Spleen (tissue), 11 donors: ENCODE data around the gene MFSD6L. TPM values are rescaled to one million over a fixed set of nuclear protein-coding genes. Genes with fewer than 3 reads are reported as not detected.
A peak's percentile ranks its signal among the peaks of the same experiment; 100 is the strongest.

Experiments used
- DNase-seq: peaks from one replicate; pipeline ENCODE4 v3.0.0-alpha.2; 2020
- H3K27ac ChIP-seq, 8 donors: fragments of 200-600 bp; sonication (generic) in 7 of 8; 1 replicate in 4 of 8; 2 replicates in 4 of 8; pipeline versions ENCODE4 v1.5.0 to v1.8.0; 2016 to 2021; ENCODE audit warnings: inconsistent platforms in 4 of 8, mild to moderate bottlenecking in 4 of 8, moderate library complexity in 1 of 8
- H3K27me3 ChIP-seq, 7 donors: fragments of 200-600 bp; sonication (generic) in 6 of 7; replicated peaks in 1 of 7; 1 replicate in 4 of 7; 2 replicates in 3 of 7; pipeline versions ENCODE4 v1.5.0 to v1.8.0; 2016 to 2021; ENCODE audit warnings: inconsistent platforms in 3 of 7, mild to moderate bottlenecking in 1 of 7
- H3K36me3 ChIP-seq, 6 donors: fragments of 200-600 bp; sonication (generic) in 5 of 6; 1 replicate in 4 of 6; 2 replicates in 2 of 6; pipeline versions ENCODE4 v1.5.0 to v1.8.0; 2016 to 2021; ENCODE audit warnings: inconsistent platforms in 2 of 6
- H3K4me1 ChIP-seq, 6 donors: fragments of 200-600 bp; sonication (generic) in 5 of 6; 1 replicate in 3 of 6; 2 replicates in 3 of 6; pipeline versions ENCODE4 v1.5.0 to v1.8.0; 2016 to 2021; ENCODE audit warnings: inconsistent platforms in 3 of 6
- H3K4me3 ChIP-seq, 8 donors: fragments of 200-600 bp; sonication (generic) in 7 of 8; 1 replicate in 4 of 8; 2 replicates in 4 of 8; pipeline versions ENCODE4 v1.5.0 to v1.8.0; 2016 to 2021; ENCODE audit warnings: inconsistent platforms in 4 of 8, mild to moderate bottlenecking in 4 of 8, moderate library complexity in 2 of 8
- H3K9me3 ChIP-seq, 8 donors: fragments of 200-600 bp; sonication (generic) in 7 of 8; 1 replicate in 4 of 8; 2 replicates in 4 of 8; pipeline versions ENCODE4 v1.5.0 to v1.8.0; 2016 to 2021; ENCODE audit warnings: inconsistent platforms in 4 of 8
- CTCF ChIP-seq, 11 experiments: fragments of 200-600 bp in 7 of 11; fragments of 450-650 bp in 4 of 11; sonication (generic) in 4 of 11; IDR thresholded peaks in 8 of 11; conservative IDR thresholded peaks in 3 of 11; 1 replicate in 7 of 11; 2 replicates in 4 of 11; pipeline versions ENCODE4 v1.4.0 to v1.8.0; 2016 to 2021; ENCODE audit warnings: antibody characterized with exemption in 11 of 11, inconsistent platforms in 4 of 11, mild to moderate bottlenecking in 1 of 11
- POLR2A ChIP-seq, 3 donors: fragments of 450-650 bp; IDR thresholded peaks; one replicate each; pipeline ENCODE4 v1.5.1; 2017; ENCODE audit warnings: antibody characterized with exemption in 3 of 3, mild to moderate bottlenecking in 1 of 3
- POLR2AphosphoS5 ChIP-seq, 3 donors: sonication (generic); formaldehyde crosslinking; IDR thresholded peaks; one replicate each; pipeline ENCODE4 v1.5.1; 2017; ENCODE audit warnings: antibody characterized with exemption in 3 of 3
- WGBS, 5 donors: extraction: QIAGEN DNeasy Blood & Tissue Kit in 3 of 5; methylation state at CpG; one replicate each; pipeline versions ENCODE4 v1.1.5 to v1.1.7; 2013 to 2018; 5-methylcytosine and 5-hydroxymethylcytosine counted together
- intact Hi-C: fragments of 100-400 bp; cut with DNase I; formaldehyde crosslinking; loops from one replicate; pipeline ENCODE4 v1.15.0; 2023; ENCODE audit warnings: low total_unique reads
- polyA plus RNA-seq, 3 donors: library from polyadenylated mRNA; stranded (reverse); fragments of 200-250 nt; gene quantifications; one replicate each; pipeline ENCODE4 v1.2.1, GENCODE V29; 2013
- total RNA-seq, 7 donors: library from RNA; depleted of rRNA in 3 of 7; stranded (reverse); fragments of >200 nt in 3 of 7; fragmentation: NEBNext Ultra II Directional in 4 of 7; extraction: Animal tissue kit (Norgen Biotek cat#: 25700) in 4 of 7; gene quantifications; one replicate each; pipeline versions ENCODE4 v1.1.0 to v1.2.1, GENCODE V29; 2016 to 2021
- donor health status: healthy with polysubstance abuse.
- donor health status: DM: no; HTN: no; CAD: no; lungs with moderate emphysema.
- donor health status: DM: no; HTN: no; CAD: no.
- donor health status: Bipolar disorder and iron deficiency.
- donor health status: healthy.
- donor health status: DM: no; HTN: no; CAD: no.
- donor health status: DM: yes; HTN: yes; CAD: no.

MFSD6L gene
- total and polyA plus RNA-seq, 10 donors = 0.12 to 1.0 (median 0.37) TPM

- Histone ChIP-seq H3K36me3 (peaks cover 0 to 14% (median 0%) of the 10 kb centered on the region in 6 donors), H3K27ac (no peak overlapping the region), H3K4me3 (no peak overlapping the region), H3K4me1 (peaks cover 0 to 24% (median 7%) of the 10 kb centered on the region in 6 donors), H3K9me3 (no peaks in the 10 kb centered on the region), H3K27me3 (peaks cover 0 to 14% (median 0%) of the 10 kb centered on the region in 7 donors)
- no peak for DNase-seq
- intact Hi-C loops = no loop called here
- 83 to 88% (median 87%) methylated on average over 14 to 23 of the region's 23 CpGs for WGBS, 5 donors
- no peak for TF ChIP-seq POLR2A (IDR thresholded peaks at IDR 0.05)
- no peak for TF ChIP-seq CTCF (IDR thresholded peaks at IDR 0.05 in 8 of 11, conservative IDR thresholded peaks at IDR 0.05 in 3 of 11)
- no peak for TF ChIP-seq POLR2AphosphoS5 (IDR thresholded peaks at IDR 0.05)
Measured at GRCh38 chr17:8798176-8798845, 854 bp downstream of the MFSD6L start.

- peaks cover 0 to 24% (median 7%) of the 10 kb centered on the region in 6 donors for H3K4me1 ChIP-seq
- H3K36me3 ChIP-seq = peaks cover 0 to 8% (median 0%) of the 10 kb centered on the region in 6 donors
- intact Hi-C loops = no loop called here
- H3K27me3 ChIP-seq = peaks cover 0 to 14% (median 0%) of the 10 kb centered on the region in 7 donors
- no peak overlapping the region for H3K27ac ChIP-seq
- H3K9me3 ChIP-seq = no peaks in the 10 kb centered on the region
- DNase-seq = no peak
- 75 to 88% (median 85%) methylated on average over 5 to 14 of the region's 14 CpGs for WGBS, 5 donors
- TF ChIP-seq POLR2A (IDR thresholded peaks at IDR 0.05) (no peak), CTCF (IDR thresholded peaks at IDR 0.05 in 8 of 11, conservative IDR thresholded peaks at IDR 0.05 in 3 of 11) (no peak), POLR2AphosphoS5 (IDR thresholded peaks at IDR 0.05) (no peak)
- no peak overlapping the region for H3K4me3 ChIP-seq
Measured at GRCh38 chr17:8797621-8798175, 1.5 kb downstream of the MFSD6L start.

GRCh38 chr17:8794636-8795035 lies 4.5 kb downstream of the MFSD6L start:
- 20 to 64% (median 33%) methylated on average over 7 of the region's 7 CpGs for WGBS, 5 donors
- peak overlapping the region in 6 of 8 donors; percentile 35 to 81 (median 68) for H3K27ac ChIP-seq
- intact Hi-C loops = no loop called here

More at GRCh38 chr17:8794636-8795035, 4.5 kb downstream of the MFSD6L start:
- H3K4me1 ChIP-seq = peaks cover 0 to 24% (median 7%) of the 10 kb centered on the region in 6 donors
- H3K27me3 ChIP-seq = peaks cover 0 to 16% (median 0%) of the 10 kb centered on the region in 7 donors
- peaks cover 0 to 14% (median 10%) of the 10 kb centered on the region in 8 donors for H3K9me3 ChIP-seq
- TF ChIP-seq POLR2AphosphoS5 (IDR thresholded peaks at IDR 0.05) (no peak), CTCF (IDR thresholded peaks at IDR 0.05 in 8 of 11, conservative IDR thresholded peaks at IDR 0.05 in 3 of 11) (no peak), POLR2A (IDR thresholded peaks at IDR 0.05) (no peak)
- H3K36me3 ChIP-seq = peaks cover 0 to 7% (median 0%) of the 10 kb centered on the region in 6 donors
- no peak for DNase-seq
- peak overlapping the region in 1 of 8 donors; percentile 7 for H3K4me3 ChIP-seq
